Measurements from ENCODE around the gene DENND1C. TPM values are rescaled to one million over a fixed set of nuclear protein-coding genes. Genes with fewer than 3 reads are reported as not detected.

Gene DENND1C
- total RNA-seq, 1 experiment from 2014 or later: not detected

DNA sequence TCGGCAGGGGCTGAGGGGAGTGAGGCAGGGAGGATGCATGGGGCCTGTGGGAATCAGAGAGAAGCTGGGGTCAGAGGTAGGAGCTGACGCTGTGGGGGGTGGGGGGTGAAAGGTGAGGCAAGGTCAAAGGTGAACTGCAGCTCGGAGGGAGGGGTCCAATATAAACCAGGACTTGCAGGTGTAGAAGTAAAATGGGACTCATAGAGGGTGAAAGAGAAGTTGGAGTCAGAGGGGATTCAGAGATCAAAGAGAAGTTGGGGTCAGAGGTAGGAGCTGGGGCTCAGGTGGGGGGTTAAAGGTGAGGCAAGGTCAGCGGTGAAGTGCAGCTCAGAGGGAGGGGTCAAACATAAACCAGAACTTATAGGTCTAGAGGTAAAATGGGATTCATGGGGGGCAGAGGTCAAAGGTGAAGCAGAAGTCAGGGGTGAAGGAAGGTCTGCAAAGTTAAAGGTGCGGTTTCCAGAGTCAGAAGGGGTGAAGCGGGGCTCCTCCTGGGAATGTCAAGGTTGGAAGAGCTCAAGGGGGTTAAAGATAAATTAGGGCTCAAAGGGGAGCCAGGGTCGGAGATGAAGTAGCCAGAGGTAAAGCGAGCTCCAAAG lies 12.9 kb upstream of the DENND1C start:
- BruUV-seq (replicated peaks): no TSS peak
- no peaks in the 10 kb centered on the region for H4K20me1 ChIP-seq (ENCODE audit: low read length)

DNA sequence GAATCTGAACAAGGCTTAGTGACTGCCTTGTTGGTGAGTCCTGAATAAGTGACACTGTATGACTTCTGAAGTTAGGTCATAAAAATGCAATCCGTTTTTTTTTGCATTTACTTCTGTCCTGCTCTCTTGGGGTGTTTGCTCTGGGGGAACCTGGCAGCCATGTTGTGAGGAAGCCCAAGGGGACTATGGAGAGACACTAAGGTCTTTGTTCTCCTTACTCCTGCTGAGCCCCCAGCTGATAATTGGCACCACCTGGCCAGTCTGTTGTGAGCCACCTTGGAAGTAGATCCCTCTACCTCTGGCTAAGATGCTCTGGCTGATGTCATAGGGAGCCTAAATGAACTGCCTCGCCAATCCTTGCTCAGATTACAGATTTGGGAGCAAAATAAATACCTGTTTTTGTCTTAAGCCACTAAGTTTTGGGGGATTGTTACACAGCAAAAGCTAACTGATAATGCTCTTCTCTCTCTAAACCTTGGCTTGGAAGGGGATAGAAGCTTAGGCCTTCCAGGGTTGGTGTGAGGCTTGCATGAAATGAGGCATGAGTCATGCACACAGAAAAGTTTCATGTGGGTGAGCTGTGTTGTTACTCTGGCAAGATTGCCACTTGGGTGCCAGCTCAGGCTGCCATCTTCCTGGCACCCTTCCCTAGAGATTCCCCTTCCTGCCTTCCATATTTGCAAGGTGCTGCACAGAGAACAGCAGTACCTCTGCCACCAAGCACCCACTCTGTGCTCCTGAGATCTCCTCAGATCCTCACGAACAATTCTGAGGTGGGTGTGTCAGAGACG lies 10.4 kb upstream of the DENND1C start:
- no peak overlapping the region for H3K9ac ChIP-seq (ENCODE audit: low read length)
- no peaks in the 10 kb centered on the region for H3K36me3 ChIP-seq (ENCODE audit: low read depth, low read length)
- ATAC-seq: no peak
- TF ChIP-seq EZH2phosphoT487 (IDR thresholded peaks at IDR 0.05; ENCODE audit: borderline replicate concordance, low read length) (no peak), EZH2 (IDR thresholded peaks at IDR 0.05; ENCODE audit: low read length, unreplicated experiment) (no peak)
- TF ChIP-seq, protein P1, sequence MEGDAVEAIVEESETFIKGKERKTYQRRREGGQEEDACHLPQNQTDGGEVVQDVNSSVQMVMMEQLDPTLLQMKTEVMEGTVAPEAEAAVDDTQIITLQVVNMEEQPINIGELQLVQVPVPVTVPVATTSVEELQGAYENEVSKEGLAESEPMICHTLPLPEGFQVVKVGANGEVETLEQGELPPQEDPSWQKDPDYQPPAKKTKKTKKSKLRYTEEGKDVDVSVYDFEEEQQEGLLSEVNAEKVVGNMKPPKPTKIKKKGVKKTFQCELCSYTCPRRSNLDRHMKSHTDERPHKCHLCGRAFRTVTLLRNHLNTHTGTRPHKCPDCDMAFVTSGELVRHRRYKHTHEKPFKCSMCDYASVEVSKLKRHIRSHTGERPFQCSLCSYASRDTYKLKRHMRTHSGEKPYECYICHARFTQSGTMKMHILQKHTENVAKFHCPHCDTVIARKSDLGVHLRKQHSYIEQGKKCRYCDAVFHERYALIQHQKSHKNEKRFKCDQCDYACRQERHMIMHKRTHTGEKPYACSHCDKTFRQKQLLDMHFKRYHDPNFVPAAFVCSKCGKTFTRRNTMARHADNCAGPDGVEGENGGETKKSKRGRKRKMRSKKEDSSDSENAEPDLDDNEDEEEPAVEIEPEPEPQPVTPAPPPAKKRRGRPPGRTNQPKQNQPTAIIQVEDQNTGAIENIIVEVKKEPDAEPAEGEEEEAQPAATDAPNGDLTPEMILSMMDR (conservative IDR thresholded peaks at IDR 0.05; ENCODE audit: low read depth, low read length): no peak
- CTCF ChIA-PET: no interaction called here
- POLR2A ChIA-PET (ENCODE audit: unreplicated experiment): no interaction called here
- intact Hi-C loops (cut with micrococcal nuclease): no loop called here
- no peak overlapping the region for H2AFZ ChIP-seq (ENCODE audit: low read length)
- H3K4me3 ChIP-seq (ENCODE audit: low read length): no peak overlapping the region
- no peaks in the 10 kb centered on the region for H4K20me1 ChIP-seq (ENCODE audit: low read length)
- 0 out of 2 replicates have a peak, but pooled peaks cover 5% of the 10 kb centered on the region for H3K27me3 ChIP-seq (ENCODE audit: low read length)
- DNase-seq: no peak
- no peaks in the 10 kb centered on the region for H3K79me2 ChIP-seq (ENCODE audit: low read length)
- H3K4me1 ChIP-seq (ENCODE audit: insufficient read depth, low read length): no peaks in the 10 kb centered on the region
- BruUV-seq (replicated peaks): no TSS peak
- H3K9me2 ChIP-seq (replicated peaks; ENCODE audit: low read length): no peaks in the 10 kb centered on the region
- H3K4me2 ChIP-seq (ENCODE audit: low read length): no peak overlapping the region
- H3K27ac ChIP-seq (ENCODE audit: low read length): no peak overlapping the region
- H3K9me3 ChIP-seq (ENCODE audit: low read length): no peaks in the 10 kb centered on the region
- no peaks in the 10 kb centered on the region for H3F3A ChIP-seq (ENCODE audit: low read length, unreplicated experiment)

More for the DNA sequence above, 12.9 kb upstream of the DENND1C start:
- Histone ChIP-seq H3K79me2 (ENCODE audit: low read length) (no peaks in the 10 kb centered on the region), H3K27ac (ENCODE audit: low read length) (no peak overlapping the region), H3K9me2 (replicated peaks; ENCODE audit: low read length) (no peaks in the 10 kb centered on the region), H3K36me3 (ENCODE audit: low read depth, low read length) (no peaks in the 10 kb centered on the region), H3K4me3 (ENCODE audit: low read length) (no peak overlapping the region), H3K4me2 (ENCODE audit: low read length) (no peak overlapping the region), H3K27me3 (ENCODE audit: low read length) (0 out of 2 replicates have a peak, but pooled peaks cover 5% of the 10 kb centered on the region), H3K4me1 (ENCODE audit: insufficient read depth, low read length) (no peaks in the 10 kb centered on the region), H3K9me3 (ENCODE audit: low read length) (no peaks in the 10 kb centered on the region), H3F3A (ENCODE audit: low read length, unreplicated experiment) (no peaks in the 10 kb centered on the region), H2AFZ (ENCODE audit: low read length) (no peak overlapping the region), H3K9ac (ENCODE audit: low read length) (no peak overlapping the region)
- intact Hi-C loops (cut with micrococcal nuclease): no loop called here
- ChIA-PET CTCF (no interaction called here), POLR2A (ENCODE audit: unreplicated experiment) (no interaction called here)
- TF ChIP-seq, protein P1 (conservative IDR thresholded peaks at IDR 0.05; ENCODE audit: low read depth, low read length): no peak
- no peak for DNase-seq
- ATAC-seq: no peak

DNA sequence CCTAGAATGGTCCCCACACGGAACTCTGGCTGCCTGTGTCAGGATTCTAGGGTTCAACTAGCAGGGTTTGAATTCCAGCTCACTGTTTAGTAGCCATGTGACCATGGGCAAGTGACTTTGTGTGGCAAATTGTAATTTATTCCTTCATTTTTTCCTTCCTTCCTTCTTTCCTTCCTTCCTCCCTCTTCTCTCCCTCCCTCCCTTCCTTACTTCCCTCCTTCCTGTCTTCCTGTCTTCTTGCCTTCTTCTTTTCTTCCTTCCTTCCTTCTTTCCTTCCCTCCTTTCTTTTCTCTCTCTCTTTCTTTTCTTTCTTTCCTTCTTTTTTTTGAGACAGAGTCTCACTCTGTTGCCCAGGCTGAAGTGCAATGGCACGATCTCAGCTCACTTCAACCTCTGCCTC lies 8.5 kb upstream of the DENND1C start:
- CTCF ChIA-PET: no interaction called here
- H3K4me2 ChIP-seq (ENCODE audit: low read length): no peak overlapping the region

More for the DNA sequence above, 8.5 kb upstream of the DENND1C start:
- Histone ChIP-seq H3K4me1 (ENCODE audit: insufficient read depth, low read length) (no peaks in the 10 kb centered on the region), H3K9ac (ENCODE audit: low read length) (no peak overlapping the region), H3K27me3 (ENCODE audit: low read length) (0 out of 2 replicates have a peak, but pooled peaks cover 5% of the 10 kb centered on the region), H3K27ac (ENCODE audit: low read length) (no peak overlapping the region), H3K79me2 (ENCODE audit: low read length) (no peaks in the 10 kb centered on the region), H3F3A (ENCODE audit: low read length, unreplicated experiment) (no peaks in the 10 kb centered on the region), H3K9me3 (ENCODE audit: low read length) (no peaks in the 10 kb centered on the region), H4K20me1 (ENCODE audit: low read length) (no peaks in the 10 kb centered on the region), H3K4me3 (ENCODE audit: low read length) (no peak overlapping the region), H3K36me3 (ENCODE audit: low read depth, low read length) (no peaks in the 10 kb centered on the region), H2AFZ (ENCODE audit: low read length) (no peak overlapping the region), H3K9me2 (replicated peaks; ENCODE audit: low read length) (no peaks in the 10 kb centered on the region)
- BruUV-seq (replicated peaks): no TSS peak
- POLR2A ChIA-PET (ENCODE audit: unreplicated experiment): no interaction called here
- TF ChIP-seq EZH2phosphoT487 (IDR thresholded peaks at IDR 0.05; ENCODE audit: borderline replicate concordance, low read length) (no peak), EZH2 (IDR thresholded peaks at IDR 0.05; ENCODE audit: low read length, unreplicated experiment) (no peak)
- TF ChIP-seq, protein P1 (conservative IDR thresholded peaks at IDR 0.05; ENCODE audit: low read depth, low read length): no peak
- ATAC-seq (no peak), DNase-seq (no peak)
- intact Hi-C loops (cut with micrococcal nuclease): no loop called here
